Heart right ventricle (tissue), 16 donors: Measurements from ENCODE around the gene GATA6. TPM values are rescaled to one million over a fixed set of nuclear protein-coding genes. Genes with fewer than 3 reads are reported as not detected.

ENCODE experiments used
- ATAC-seq, 8 donors: fragments of 200-7000 bp; cut with Tn5 transposase; one replicate each; pipeline ENCODE4 v1.9.1; 2020; ENCODE audit warnings: mild to moderate bottlenecking in 8 of 8, moderate library complexity in 8 of 8, moderate number of reproducible peaks in 1 of 8
- DNase-seq, 2 donors: peaks; one replicate each; pipeline ENCODE4 v3.0.0-alpha.2; 2020
- H3K27ac ChIP-seq, 10 donors: fragments of 200-600 bp; sonication (generic) in 2 of 10; one replicate each; pipeline versions ENCODE4 v1.5.0 to v1.8.0; 2020 to 2022; ENCODE audit warnings: mild to moderate bottlenecking in 3 of 10
- H3K27me3 ChIP-seq, 7 donors: fragments of 200-600 bp; one replicate each; pipeline ENCODE4 v1.8.0; 2021 to 2022; ENCODE audit warnings: mild to moderate bottlenecking in 2 of 7
- H3K36me3 ChIP-seq, 9 donors: fragments of 200-600 bp; sonication (generic) in 1 of 9; one replicate each; pipeline versions ENCODE4 v1.5.0 to v1.8.0; 2020 to 2022; ENCODE audit warnings: mild to moderate bottlenecking in 2 of 9
- H3K4me1 ChIP-seq, 9 donors: fragments of 200-600 bp; sonication (generic) in 1 of 9; one replicate each; pipeline versions ENCODE4 v1.5.0 to v1.8.0; 2020 to 2022; ENCODE audit warnings: mild to moderate bottlenecking in 4 of 9
- H3K4me3 ChIP-seq, 10 donors: fragments of 200-600 bp; sonication (generic) in 2 of 10; one replicate each; pipeline versions ENCODE4 v1.5.0 to v1.8.0; 2020 to 2022; ENCODE audit warnings: mild to moderate bottlenecking in 7 of 10, moderate library complexity in 2 of 10
- H3K9me3 ChIP-seq, 11 donors: fragments of 200-600 bp in 10 of 11; sonication (generic) in 2 of 11; one replicate each; pipeline versions ENCODE4 v1.5.0 to v1.8.0; 2013 to 2022; ENCODE audit warnings: mild to moderate bottlenecking in 2 of 11, control low read depth in 1 of 11, moderate library complexity in 1 of 11
- WGBS, 2 donors: extraction: QIAGEN DNeasy Blood & Tissue Kit; methylation state at CpG; one replicate each; pipeline ENCODE4 v1.1.7; 2013; ENCODE audit warnings: inconsistent platforms in 1 of 2; 5-methylcytosine and 5-hydroxymethylcytosine counted together
- intact Hi-C, 10 donors: fragments of 100-400 bp; cut with DNase I; formaldehyde crosslinking; loops; one replicate each; pipeline versions ENCODE4 v1.11.1 to v1.14.2; 2022
- polyA plus RNA-seq, 2 donors: library from polyadenylated mRNA; stranded (reverse); fragments of 200-250 nt; gene quantifications; one replicate each; pipeline ENCODE4 v1.2.3, GENCODE V29; 2013
- total RNA-seq, 10 donors: library from RNA; stranded (reverse); fragmentation: NEBNext Ultra II Directional in 3 of 10; extraction: Animal tissue kit (Norgen Biotek cat#: 25700) in 3 of 10; gene quantifications; one replicate each; pipeline versions ENCODE4 v1.2.1 to v1.2.4, GENCODE V29; 2021 to 2023
- TF ChIP-seq, protein P1 (sequence below), 9 donors: fragments of 200-600 bp; sonication (generic) in 2 of 9; IDR thresholded peaks; one replicate each; pipeline versions ENCODE4 v1.5.0 to v1.8.0; 2021 to 2022; ENCODE audit warnings: antibody characterized with exemption in 9 of 9, mild to moderate bottlenecking in 5 of 9, moderate library complexity in 1 of 9
- donor health status: Arrhythmogenic right ventricular cardiomyopathy.
- donor health status: ischemic (EF 13 %, LVEDD 7.1; RV severe dilation, severe dysfunction).
- donor health status: healthy with polysubstance abuse.
- donor health status: DM: no; HTN: yes; CAD: no.
- donor health status: DM: no; HTN: no; CAD: no.
- donor health status: ischemic (EF 25% LVEDD 6.9; RV normal size, moderate dysfunction).
- donor health status: ischemic (EF 25% LVEDD 5.7; RV mildly dilated, moderate dysfunction).
- donor health status: healthy.
- donor health status: DM: yes; HTN: yes; CAD: no.
- donor health status: Ischemic cardiomyopathy.
- donor health status: ischemic (EF 35%, LVEDD 5.7; RV mildly dilated, moderate dysfunction).
- donor health status: nonischemic (EF 11% LVEDD 7.7; RV severe dilation, severe dysfunction).
- donor health status: DM: yes; HTN: yes; CAD: no.
- donor health status: PGD.
- donor health status: ischemic (EF 29% LVEDD 5.4; RV normal size, mild dysfunction).
- donor health status: nonischemic (EF 23%, LVEDD 6.1; RV moderate dilation, normal function).

Gene GATA6
- total and polyA plus RNA-seq, 12 donors = 36.7 to 99.5 (median 69.0) TPM

GRCh38 chr18:22229456-22230124, 60.2 kb downstream of the GATA6 start:
- H3K4me3 ChIP-seq = no peak overlapping the region

GRCh38 chr18:22230471-22230945, 61.1 kb downstream of the GATA6 start:
- WGBS, 2 donors = 92 to 94% methylated on average over 12 of the region's 12 CpGs
- ATAC-seq = no peak

More at GRCh38 chr18:22229456-22230124, 60.2 kb downstream of the GATA6 start:
- ATAC-seq (no peak), DNase-seq (no peak)
- 91 to 96% methylated on average over 7 of the region's 7 CpGs for WGBS, 2 donors
- Histone ChIP-seq H3K9me3 (no peaks in the 10 kb centered on the region), H3K36me3 (no peaks in the 10 kb centered on the region), H3K4me1 (no peaks in the 10 kb centered on the region), H3K27ac (no peak overlapping the region), H3K27me3 (no peaks in the 10 kb centered on the region)
- TF ChIP-seq, protein P1, sequence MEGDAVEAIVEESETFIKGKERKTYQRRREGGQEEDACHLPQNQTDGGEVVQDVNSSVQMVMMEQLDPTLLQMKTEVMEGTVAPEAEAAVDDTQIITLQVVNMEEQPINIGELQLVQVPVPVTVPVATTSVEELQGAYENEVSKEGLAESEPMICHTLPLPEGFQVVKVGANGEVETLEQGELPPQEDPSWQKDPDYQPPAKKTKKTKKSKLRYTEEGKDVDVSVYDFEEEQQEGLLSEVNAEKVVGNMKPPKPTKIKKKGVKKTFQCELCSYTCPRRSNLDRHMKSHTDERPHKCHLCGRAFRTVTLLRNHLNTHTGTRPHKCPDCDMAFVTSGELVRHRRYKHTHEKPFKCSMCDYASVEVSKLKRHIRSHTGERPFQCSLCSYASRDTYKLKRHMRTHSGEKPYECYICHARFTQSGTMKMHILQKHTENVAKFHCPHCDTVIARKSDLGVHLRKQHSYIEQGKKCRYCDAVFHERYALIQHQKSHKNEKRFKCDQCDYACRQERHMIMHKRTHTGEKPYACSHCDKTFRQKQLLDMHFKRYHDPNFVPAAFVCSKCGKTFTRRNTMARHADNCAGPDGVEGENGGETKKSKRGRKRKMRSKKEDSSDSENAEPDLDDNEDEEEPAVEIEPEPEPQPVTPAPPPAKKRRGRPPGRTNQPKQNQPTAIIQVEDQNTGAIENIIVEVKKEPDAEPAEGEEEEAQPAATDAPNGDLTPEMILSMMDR (IDR thresholded peaks at IDR 0.05) = no peak
- intact Hi-C loops = loop anchor here in 1 of 10 donors (10.0 kb wide), 1 partner anchor 235 kb away; no protein-coding TSS in a partner anchor

DNA sequence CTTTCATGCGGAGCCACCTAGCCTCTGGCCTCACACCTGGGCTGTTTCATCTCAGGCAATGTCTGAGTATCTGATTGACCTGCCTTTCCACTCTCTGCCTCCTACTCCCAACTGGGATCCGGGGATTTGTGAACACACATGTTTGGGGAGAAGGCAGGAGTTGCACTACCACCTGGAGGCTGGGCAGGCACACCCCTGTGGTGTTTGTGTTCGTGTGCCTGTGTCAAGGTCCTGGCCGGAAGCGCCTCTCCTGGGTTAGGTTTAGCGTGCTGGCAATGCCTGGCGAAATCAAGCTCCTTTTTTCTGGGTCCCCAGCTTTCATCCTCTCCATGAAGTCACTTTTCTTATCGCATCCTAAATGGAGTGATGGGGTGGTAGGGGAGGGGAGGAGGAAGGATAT, 63.9 kb downstream of the GATA6 start:
- intact Hi-C loops = no loop called here
- ATAC-seq (no peak), DNase-seq (no peak)
- H3K4me1 ChIP-seq = no peaks in the 10 kb centered on the region
- no peaks in the 10 kb centered on the region for H3K36me3 ChIP-seq
- WGBS, 2 donors = 83 to 88% methylated on average over 8 of the region's 8 CpGs
- TF ChIP-seq, protein P1 (IDR thresholded peaks at IDR 0.05) = no peak
- no peaks in the 10 kb centered on the region for H3K27me3 ChIP-seq
- H3K27ac ChIP-seq = no peak overlapping the region
- H3K9me3 ChIP-seq = no peaks in the 10 kb centered on the region
- no peak overlapping the region for H3K4me3 ChIP-seq

More at GRCh38 chr18:22230471-22230945, 61.1 kb downstream of the GATA6 start:
- no peaks in the 10 kb centered on the region for H3K9me3 ChIP-seq
- intact Hi-C loops = no loop called here
- no peaks in the 10 kb centered on the region for H3K4me1 ChIP-seq
- H3K4me3 ChIP-seq = no peak overlapping the region
- TF ChIP-seq, protein P1 (IDR thresholded peaks at IDR 0.05) = no peak
- H3K36me3 ChIP-seq = no peaks in the 10 kb centered on the region
- no peak overlapping the region for H3K27ac ChIP-seq
- H3K27me3 ChIP-seq = no peaks in the 10 kb centered on the region
- no peak for DNase-seq

GRCh38 chr18:22238036-22238435, 68.6 kb downstream of the GATA6 start:
- ATAC-seq = peak in 1 of 8 donors; percentile 35
- WGBS, 2 donors = 81 to 94% methylated on average over 6 of the region's 6 CpGs
- Histone ChIP-seq H3K9me3 (no peaks in the 10 kb centered on the region), H3K4me3 (no peak overlapping the region), H3K4me1 (no peaks in the 10 kb centered on the region), H3K27ac (no peak overlapping the region), H3K27me3 (no peaks in the 10 kb centered on the region), H3K36me3 (no peaks in the 10 kb centered on the region)
- no peak for DNase-seq
- TF ChIP-seq, protein P1 (IDR thresholded peaks at IDR 0.05) = no peak
- intact Hi-C loops = no loop called here
